ENCODE data around the gene ZBTB17.
"Not testable (repeated sequence)": the region's sequence is repeated elsewhere in the genome, so short reads cannot be mapped to it uniquely, and the experiment has no call there.

The ZBTB17 gene

DNA sequence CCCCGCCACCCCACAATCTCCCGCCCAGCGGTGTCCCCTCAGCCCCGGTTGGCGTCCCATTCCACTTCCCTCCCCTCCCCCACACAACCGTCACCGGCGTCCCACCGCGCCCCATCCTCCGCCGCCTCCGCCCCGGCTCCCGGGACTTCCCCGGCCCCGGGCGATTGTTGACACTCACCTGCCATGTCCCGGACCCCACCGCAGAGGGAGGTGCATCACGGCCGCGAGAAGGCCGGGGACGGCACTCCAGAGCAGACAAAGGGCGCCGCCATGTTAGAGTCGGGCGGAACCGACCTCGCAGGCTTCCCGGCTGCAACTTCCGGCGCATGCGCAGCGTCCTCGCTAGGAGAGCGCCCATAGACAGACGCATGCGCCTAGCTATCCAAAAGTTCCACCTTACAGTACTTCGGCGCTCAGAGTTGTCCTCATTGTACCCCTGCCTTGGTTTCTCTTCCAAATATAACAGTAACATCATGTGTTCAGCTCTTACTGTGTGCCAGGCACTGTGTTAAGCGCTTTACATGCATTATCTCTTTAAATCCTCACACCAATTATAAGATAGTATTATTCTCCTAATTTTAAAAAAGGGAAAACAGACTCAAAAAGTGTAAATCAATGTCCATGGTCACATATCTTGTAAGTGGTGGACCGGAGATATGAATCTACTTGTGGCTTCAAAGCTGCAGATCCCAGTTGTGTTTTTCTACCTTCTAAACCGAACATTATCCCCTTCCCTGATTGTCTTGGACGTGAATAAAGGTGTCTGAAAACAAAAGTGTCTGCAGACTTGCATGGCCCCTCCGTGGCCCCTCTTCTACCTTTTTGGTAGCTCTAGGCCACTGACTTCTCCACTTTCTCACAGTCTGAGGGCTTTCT is at the start of gene ZBTB17:
Gene ZBTB17, minus strand, starts transcription at position 297 of the 876 bp plus-strand sequence. CDS start 27,606 bp downstream, outside the sequence.
- peak; percentile 93 for DNase-seq

DNA sequence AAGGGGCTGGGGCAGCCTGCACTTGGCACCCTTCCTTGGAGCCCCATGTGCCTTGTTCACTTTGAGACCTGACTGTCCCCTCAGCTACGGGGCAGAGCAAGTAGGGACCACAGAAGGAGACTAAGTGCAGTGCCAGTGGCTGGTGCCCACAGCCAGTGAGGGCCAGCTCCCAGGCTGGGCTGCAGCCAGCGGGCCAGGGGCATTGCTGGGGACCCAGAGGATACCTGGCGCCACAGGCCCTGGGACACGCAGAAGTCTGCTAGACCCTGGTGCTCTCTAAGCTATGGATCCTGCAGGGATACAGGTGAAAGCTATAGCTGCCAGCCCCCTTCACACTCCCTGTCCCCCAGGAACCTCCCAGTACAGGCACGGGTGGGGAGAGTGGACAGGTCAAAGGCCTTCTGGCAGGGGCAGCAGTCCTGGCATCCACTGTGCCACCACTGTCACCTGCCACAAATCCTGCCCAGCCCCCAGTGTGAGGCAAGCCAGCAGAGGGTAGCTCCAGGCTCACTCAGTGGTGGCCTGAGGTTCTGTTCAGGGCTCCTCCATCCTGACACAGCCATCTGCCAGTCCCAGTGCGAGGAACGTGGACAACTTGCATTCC is 47.3 kb upstream of the ZBTB17 start:
- no peak for DNase-seq

- no peak for DNase-seq
These were observed 46.5 kb upstream of the ZBTB17 start for GRCh38 chr1:16022393-16022792.

GRCh38 chr1:16021681-16022080 is 45.8 kb upstream of the ZBTB17 start, which contains the start of gene CLCNKA:
CLCNKA (plus strand) TSS chr1:16022036; CDS start chr1:16022620, 584 bp downstream.
- no peak for DNase-seq

DNA sequence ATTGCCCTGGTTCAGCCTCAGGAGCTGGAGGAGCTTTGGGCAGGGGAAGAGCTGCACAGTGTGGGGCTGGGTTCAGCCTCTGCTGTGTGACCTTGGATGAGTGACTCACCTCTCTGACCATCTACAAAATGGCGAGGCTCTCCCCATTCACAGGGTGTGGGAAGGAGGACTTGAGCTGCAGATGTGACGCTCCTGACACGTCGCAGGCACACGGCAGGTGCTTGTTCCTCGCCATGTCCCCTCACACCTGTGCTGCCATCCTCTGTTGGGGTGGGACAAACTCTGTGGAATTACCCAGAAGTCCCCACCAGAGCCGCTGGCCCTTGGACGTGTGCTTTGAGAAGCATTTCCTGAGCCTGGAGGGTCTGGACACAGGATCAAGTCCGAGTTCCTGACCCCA is 45.0 kb upstream of the ZBTB17 start:
- DNase-seq: not testable (repeated sequence)

DNA sequence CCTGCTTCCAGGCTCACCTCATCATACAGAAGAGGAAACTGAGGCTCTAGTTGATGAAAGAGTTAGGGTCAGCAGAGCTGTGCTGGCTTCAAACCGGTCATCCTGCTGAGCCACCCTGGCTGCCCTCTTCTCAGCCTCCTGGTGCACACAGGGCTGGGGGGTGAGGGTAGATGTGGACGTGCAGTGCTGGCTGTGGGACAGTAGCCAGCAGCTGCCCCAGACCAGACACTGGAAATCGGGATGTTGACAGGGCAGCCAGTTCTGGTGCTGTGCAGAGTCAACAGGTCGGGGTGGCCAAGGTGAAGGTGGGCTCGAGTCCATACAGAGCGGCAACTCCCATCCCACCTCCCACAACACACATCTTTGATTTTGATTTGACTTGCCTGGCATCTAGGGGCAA is 44.4 kb upstream of the ZBTB17 start:
- no peak for DNase-seq

GRCh38 chr1:16019644-16020277 is 43.9 kb upstream of the ZBTB17 start:
- no peak for DNase-seq

DNA sequence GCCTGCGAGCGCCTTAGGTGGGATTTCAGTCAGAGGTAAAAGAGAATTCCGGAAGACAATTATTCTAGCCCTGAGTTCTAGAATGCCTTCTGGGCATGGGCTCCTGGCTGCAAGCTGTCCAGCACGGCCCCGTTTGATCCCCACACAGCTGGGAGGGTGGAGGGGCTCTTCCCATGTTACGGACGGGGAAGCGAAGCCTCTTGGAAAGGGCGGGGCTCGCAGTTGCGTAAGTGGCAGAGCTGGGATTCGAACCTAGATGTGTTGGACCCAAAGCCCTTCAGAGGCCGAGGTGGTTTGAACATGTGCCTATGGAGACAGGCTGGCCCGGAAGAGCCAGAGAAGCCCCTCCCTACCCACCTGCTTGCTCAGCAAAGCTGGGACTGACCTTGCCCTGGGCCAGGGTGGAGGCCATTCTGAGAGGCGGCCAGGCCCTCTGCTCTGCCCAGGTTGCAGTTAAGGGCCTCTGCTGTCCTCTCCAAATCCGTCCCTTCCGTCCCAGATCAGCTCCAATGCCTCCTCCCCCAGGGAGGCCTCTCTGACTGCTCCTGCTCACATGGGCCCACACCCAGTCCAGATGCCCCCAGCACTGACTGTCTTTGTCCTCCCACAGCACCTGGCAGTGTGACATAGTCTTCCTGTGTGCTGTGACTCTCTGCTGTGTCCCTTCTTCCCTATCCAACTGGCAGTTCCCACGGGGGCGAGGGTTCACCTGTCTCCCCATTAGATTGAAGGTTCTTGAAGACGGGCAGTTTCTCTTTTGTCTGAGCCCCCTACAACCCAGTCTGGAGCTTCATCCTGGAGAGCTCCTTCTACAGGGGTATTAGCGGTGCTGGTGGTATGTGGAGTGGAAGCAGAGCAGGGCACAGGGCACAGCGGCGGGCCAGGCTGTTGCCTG is 43.1 kb upstream of the ZBTB17 start:
- no peak for DNase-seq

- DNase-seq: no peak
These were observed 42.4 kb upstream of the ZBTB17 start for GRCh38 chr1:16018308-16018707.

- DNase-seq: no peak
These were observed 41.8 kb upstream of the ZBTB17 start, which contains the start of gene HSPB7 for GRCh38 chr1:16017461-16018303. HSPB7 (minus strand) TSS chr1:16018043; CDS start chr1:16017963, 80 bp downstream.

DNA sequence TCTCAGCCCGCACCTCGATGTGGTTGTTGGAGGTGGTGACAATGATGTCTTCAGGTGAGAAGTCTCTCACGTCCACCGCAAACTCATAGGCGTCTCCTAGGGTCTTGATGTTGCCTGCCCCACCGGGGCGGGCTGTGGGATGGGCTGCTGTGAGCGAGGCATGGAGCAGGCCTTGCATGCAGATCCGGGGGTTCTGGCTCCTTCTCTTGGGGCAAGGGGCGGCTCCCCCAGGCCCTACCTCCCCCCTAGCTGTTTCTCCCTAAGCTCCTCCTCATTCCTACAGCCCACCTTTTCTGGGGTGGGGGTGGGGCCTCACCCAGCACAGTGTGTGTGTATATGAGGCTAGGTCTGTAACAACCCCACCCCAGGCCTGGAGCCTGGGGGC is 41.2 kb upstream of the ZBTB17 start:
- no peak for DNase-seq

GRCh38 chr1:16015960-16016901 is 40.3 kb upstream of the ZBTB17 start:
- DNase-seq: no peak

DNA sequence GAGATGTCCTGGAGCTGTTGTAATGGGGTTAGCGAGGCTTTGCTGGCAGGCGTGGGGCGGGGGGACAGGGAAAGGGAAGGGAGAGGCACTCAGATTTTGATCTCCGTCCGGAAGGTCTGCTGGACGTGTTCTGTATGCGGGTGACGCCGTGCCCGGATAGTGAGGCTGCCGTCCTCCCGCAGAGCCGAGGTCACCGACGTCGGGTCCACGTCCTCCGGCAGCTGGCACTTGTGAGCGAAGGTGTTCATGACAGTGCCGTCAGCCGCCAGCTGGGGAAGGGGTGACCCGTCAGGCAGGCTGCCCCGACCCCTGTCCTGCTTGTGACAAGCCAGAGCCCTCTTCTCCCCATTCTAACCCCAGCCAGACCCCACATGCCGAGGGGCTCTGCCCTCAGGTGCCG is 39.6 kb upstream of the ZBTB17 start:
- DNase-seq: no peak

- DNase-seq: no peak
These were observed 38.9 kb upstream of the ZBTB17 start for GRCh38 chr1:16014509-16015482.

- DNase-seq: no peak
These were observed 38.0 kb upstream of the ZBTB17 start for GRCh38 chr1:16013908-16014258.

GRCh38 chr1:16013220-16013907 is 37.5 kb upstream of the ZBTB17 start:
- DNase-seq: no peak

DNA sequence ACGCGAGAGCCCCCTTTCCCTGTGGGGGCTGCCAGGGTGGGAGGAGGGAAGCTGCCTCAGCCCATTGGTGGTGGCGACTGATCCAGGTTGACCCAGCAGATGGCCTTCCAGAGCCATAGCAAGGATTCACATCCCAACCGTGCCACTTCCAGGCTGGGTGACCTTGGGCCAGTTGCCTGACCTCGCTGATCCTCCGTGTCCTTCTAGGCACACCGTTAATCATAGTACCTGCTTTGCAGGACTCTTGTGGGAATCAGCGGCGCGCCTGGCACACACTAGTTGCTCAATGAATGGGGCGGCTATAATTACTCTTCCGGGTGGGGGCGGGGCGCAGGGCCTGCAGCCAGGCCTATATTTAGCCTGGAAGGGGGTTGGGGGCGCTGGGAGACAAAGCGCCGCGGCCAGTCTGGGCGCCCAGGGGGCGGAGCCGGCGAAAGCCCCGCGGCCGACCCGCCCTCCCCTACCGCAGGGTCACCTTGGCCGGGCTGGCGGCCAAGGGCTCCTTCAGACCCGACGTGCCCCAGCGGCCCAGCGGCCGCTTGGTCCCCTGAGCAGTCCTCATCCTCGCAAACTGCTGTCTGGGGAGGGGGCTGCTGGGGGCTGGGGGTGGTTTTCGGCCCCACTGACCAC is 36.8 kb upstream of the ZBTB17 start:
- DNase-seq: peak; percentile 11

GRCh38 chr1:16011936-16012589 is 36.2 kb upstream of the ZBTB17 start:
- DNase-seq: no peak
